Fibroblast of lung (primary cell): Measurements from ENCODE around the gene TKFC. TPM values are rescaled to one million over a fixed set of nuclear protein-coding genes. Genes with fewer than 3 reads are reported as not detected.

Experiments used
- DNase-seq, 2 donors: peaks; one replicate each; pipeline versions ENCODE4 v3.0.0 to v3.0.0-alpha.2; 2010; ENCODE audit warnings: low read depth in 2 of 2
- H2AFZ ChIP-seq: 2 replicates; pipeline ENCODE4 v1.5.1; 2012; ENCODE audit warnings: low read length, control low read depth, inconsistent platforms
- H3K27ac ChIP-seq: 2 replicates; pipeline ENCODE4 v1.5.1; 2011; ENCODE audit warnings: low read length, control low read depth; ENCODE audit not compliant: insufficient read depth
- H3K27me3 ChIP-seq: 2 replicates; pipeline ENCODE4 v1.5.1; 2011; ENCODE audit warnings: mild to moderate bottlenecking, low read length; ENCODE audit not compliant: control insufficient read depth, insufficient read depth
- H3K36me3 ChIP-seq: 2 replicates; pipeline ENCODE4 v1.5.1; 2011; ENCODE audit warnings: low read length; ENCODE audit not compliant: control insufficient read depth, insufficient read depth
- H3K4me1 ChIP-seq: 2 replicates; pipeline ENCODE4 v1.5.1; 2011; ENCODE audit warnings: low read length; ENCODE audit not compliant: control insufficient read depth, insufficient read depth; ENCODE audit errors: extremely low read depth
- H3K4me2 ChIP-seq: 2 replicates; pipeline ENCODE4 v1.5.1; 2011; ENCODE audit warnings: low read length, control low read depth; ENCODE audit not compliant: insufficient read depth; ENCODE audit errors: extremely low read depth
- H3K4me3 ChIP-seq, 4 experiments: fragments of 200-600 bp in 1 of 4; sonication (generic) in 1 of 4; replicated peaks in 1 of 4; 2 replicates each; pipeline ENCODE4 v1.5.1; 2011 to 2016; ENCODE audit warnings: low read length in 4 of 4, low read depth in 3 of 4, mild to moderate bottlenecking in 3 of 4, control low read depth in 2 of 4, inconsistent platforms in 1 of 4, mixed read lengths in 1 of 4; ENCODE audit not compliant: insufficient read depth in 1 of 4; ENCODE audit errors: control extremely low read depth in 1 of 4
- H3K79me2 ChIP-seq: 2 replicates; pipeline ENCODE4 v1.5.1; 2012; ENCODE audit warnings: mild to moderate bottlenecking, low read length, inconsistent platforms; ENCODE audit not compliant: control insufficient read depth, insufficient read depth
- H3K9ac ChIP-seq: 2 replicates; pipeline ENCODE4 v1.5.1; 2011; ENCODE audit warnings: mild to moderate bottlenecking, low read length, control low read depth; ENCODE audit not compliant: insufficient read depth
- H3K9me3 ChIP-seq: 2 replicates; pipeline ENCODE4 v1.5.1; 2012; ENCODE audit warnings: low read depth, low read length; ENCODE audit not compliant: control insufficient read depth, insufficient read depth
- H4K20me1 ChIP-seq: 2 replicates; pipeline ENCODE4 v1.5.1; 2011; ENCODE audit warnings: low read length; ENCODE audit not compliant: control insufficient read depth, insufficient read depth; ENCODE audit errors: extremely low read depth
- EZH2 ChIP-seq: IDR thresholded peaks from 2 replicates; pipeline ENCODE4 v1.5.1; 2012; ENCODE audit warnings: low read length, control low read depth, mild to moderate bottlenecking; ENCODE audit errors: missing control alignments
- polyA plus RNA-seq, 2 donors: library from polyadenylated mRNA; depleted of rRNA in 1 of 2; stranded (reverse) in 1 of 2; unstranded in 1 of 2; fragments of >200 nt; gene quantifications; 2 replicates each; pipeline ENCODE4 v1.2.1, GENCODE V29; 2011 to 2012; ENCODE audit warnings: missing spikeins in 1 of 2
- total RNA-seq: library from RNA; depleted of rRNA; stranded (reverse); fragments of >200 nt; gene quantifications from 2 replicates; pipeline ENCODE4 v1.2.1, GENCODE V29; 2014
- TF ChIP-seq, protein P1 (sequence below), 2 donors: IDR thresholded peaks in 1 of 2; conservative IDR thresholded peaks in 1 of 2; 1 replicate in 1 of 2; 2 replicates in 1 of 2; pipeline ENCODE4 v1.5.1; 2011 to 2012; ENCODE audit warnings: low read length in 2 of 2, control low read depth in 1 of 2, inconsistent platforms in 1 of 2, low read depth in 1 of 2, mild to moderate bottlenecking in 1 of 2

TKFC gene
- total and polyA plus RNA-seq, 2 donors (not counting 1 experiment from before 2014, with no cell fraction given) = 11.5 to 27.1 TPM

DNA sequence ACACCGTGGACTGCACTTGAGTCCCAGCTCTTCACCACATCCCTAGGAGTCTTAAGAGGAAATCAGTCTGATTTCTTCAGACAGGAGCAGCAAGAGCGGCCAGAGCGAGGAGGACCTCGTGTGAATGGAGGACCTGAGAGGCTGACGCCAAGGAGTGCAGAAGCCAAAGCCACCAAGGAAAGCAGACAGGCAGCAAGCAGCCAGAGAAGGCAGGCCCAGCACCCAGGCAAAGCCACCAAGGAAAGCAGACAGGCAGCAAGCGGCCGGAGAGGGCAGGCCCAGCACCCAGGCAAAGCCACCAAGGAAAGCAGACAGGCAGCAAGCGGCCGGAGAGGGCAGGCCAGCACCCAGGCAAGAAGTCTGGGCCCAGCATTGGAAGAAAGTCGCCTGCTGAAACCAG is 16.9 kb downstream of the TKFC start:
- H3K9ac ChIP-seq = no peak overlapping the region
- no peaks in the 10 kb centered on the region for H3K79me2 ChIP-seq
- no peak for TF ChIP-seq EZH2
- TF ChIP-seq, protein P1, sequence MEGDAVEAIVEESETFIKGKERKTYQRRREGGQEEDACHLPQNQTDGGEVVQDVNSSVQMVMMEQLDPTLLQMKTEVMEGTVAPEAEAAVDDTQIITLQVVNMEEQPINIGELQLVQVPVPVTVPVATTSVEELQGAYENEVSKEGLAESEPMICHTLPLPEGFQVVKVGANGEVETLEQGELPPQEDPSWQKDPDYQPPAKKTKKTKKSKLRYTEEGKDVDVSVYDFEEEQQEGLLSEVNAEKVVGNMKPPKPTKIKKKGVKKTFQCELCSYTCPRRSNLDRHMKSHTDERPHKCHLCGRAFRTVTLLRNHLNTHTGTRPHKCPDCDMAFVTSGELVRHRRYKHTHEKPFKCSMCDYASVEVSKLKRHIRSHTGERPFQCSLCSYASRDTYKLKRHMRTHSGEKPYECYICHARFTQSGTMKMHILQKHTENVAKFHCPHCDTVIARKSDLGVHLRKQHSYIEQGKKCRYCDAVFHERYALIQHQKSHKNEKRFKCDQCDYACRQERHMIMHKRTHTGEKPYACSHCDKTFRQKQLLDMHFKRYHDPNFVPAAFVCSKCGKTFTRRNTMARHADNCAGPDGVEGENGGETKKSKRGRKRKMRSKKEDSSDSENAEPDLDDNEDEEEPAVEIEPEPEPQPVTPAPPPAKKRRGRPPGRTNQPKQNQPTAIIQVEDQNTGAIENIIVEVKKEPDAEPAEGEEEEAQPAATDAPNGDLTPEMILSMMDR (conservative IDR thresholded peaks at IDR 0.05 in 1 of 2, IDR thresholded peaks at IDR 0.05 in 1 of 2; ENCODE audit: low read depth in 1 of 2, low read length in 2 of 2) = no peak
- no peaks in the 10 kb centered on the region for H3K27me3 ChIP-seq
- DNase-seq = no peak
- H3K4me3 ChIP-seq = no peak overlapping the region
- no peak overlapping the region for H2AFZ ChIP-seq
- no peak overlapping the region for H3K27ac ChIP-seq
- no peaks in the 10 kb centered on the region for H3K9me3 ChIP-seq
- no peaks in the 10 kb centered on the region for H3K4me1 ChIP-seq
- no peaks in the 10 kb centered on the region for H4K20me1 ChIP-seq
- peaks cover 20% of the 10 kb centered on the region for H3K36me3 ChIP-seq
- no peak overlapping the region for H3K4me2 ChIP-seq

- Histone ChIP-seq H3K4me1 (no peaks in the 10 kb centered on the region), H2AFZ (no peak overlapping the region), H3K9ac (no peak overlapping the region), H3K4me2 (no peak overlapping the region), H3K27ac (no peak overlapping the region), H3K9me3 (no peaks in the 10 kb centered on the region), H3K36me3 (peaks cover 20% of the 10 kb centered on the region), H3K4me3 (no peak overlapping the region), H4K20me1 (no peaks in the 10 kb centered on the region), H3K27me3 (no peaks in the 10 kb centered on the region), H3K79me2 (no peaks in the 10 kb centered on the region)
- TF ChIP-seq EZH2 = no peak
- TF ChIP-seq, protein P1 (conservative IDR thresholded peaks at IDR 0.05 in 1 of 2, IDR thresholded peaks at IDR 0.05 in 1 of 2; ENCODE audit: low read depth in 1 of 2, low read length in 2 of 2) = no peak
- no peak for DNase-seq
Observed at GRCh38 chr11:61350336-61350735, 17.3 kb downstream of the TKFC start.

GRCh38 chr11:61350803-61351202 is 17.8 kb downstream of the TKFC start:
- Histone ChIP-seq H4K20me1 (no peaks in the 10 kb centered on the region), H3K4me1 (no peaks in the 10 kb centered on the region), H3K36me3 (peaks cover 20% of the 10 kb centered on the region), H3K4me3 (no peak overlapping the region), H3K27me3 (no peaks in the 10 kb centered on the region), H3K9ac (no peak overlapping the region), H3K4me2 (no peak overlapping the region), H2AFZ (no peak overlapping the region), H3K27ac (no peak overlapping the region), H3K9me3 (no peaks in the 10 kb centered on the region), H3K79me2 (no peaks in the 10 kb centered on the region)
- TF ChIP-seq EZH2 = no peak
- TF ChIP-seq, protein P1 (conservative IDR thresholded peaks at IDR 0.05 in 1 of 2, IDR thresholded peaks at IDR 0.05 in 1 of 2; ENCODE audit: low read depth in 1 of 2, low read length in 2 of 2) = no peak
- no peak for DNase-seq
